GM12878 (cell line): Measurements from ENCODE around the gene PKM. TPM values are rescaled to one million over a fixed set of nuclear protein-coding genes. Genes with fewer than 3 reads are reported as not detected.

Source experiments
- ATAC-seq: fragments of 200-7000 bp; cut with Tn5 transposase; 3 replicates; pipeline ENCODE4 v1.9.1; 2020; ENCODE audit warnings: mild to moderate bottlenecking, moderate library complexity
- BruUV-seq: library from RNA; stranded (reverse); fragments of 400-500 nt; replicated peaks from 2 replicates; lab custom pipeline; 2021; lab: Mats Ljungman, UMichigan
- CTCF ChIA-PET: fragments of 300-600 bp; sonication (Branson Sonifier 250); formaldehyde crosslinking; extraction: SDS; loops from one replicate; lab custom pipeline; 2021; ENCODE audit warnings: inconsistent platforms; lab: Yijun Ruan, JAX
- POLR2A ChIA-PET: fragments of 350-600 bp; formaldehyde crosslinking; extraction: SDS; loops from one replicate; lab custom pipeline; 2021; ENCODE audit warnings: inconsistent platforms; lab: Charles Lee
- RAD21 ChIA-PET: fragments of 300-600 bp; sonication (Branson Sonifier 250); formaldehyde crosslinking; loops from one replicate; lab custom pipeline; 2023; ENCODE audit warnings: antibody characterized with exemption; ENCODE audit not compliant: unreplicated experiment; lab: Charles Lee
- SMC1A ChIA-PET: fragments of 300-600 bp; sonication (Branson Sonifier 250); formaldehyde crosslinking; loops from one replicate; lab custom pipeline; 2023; ENCODE audit not compliant: unreplicated experiment, uncharacterized antibody; lab: Charles Lee
- DNase-seq: peaks from one replicate; pipeline ENCODE4 v3.0.0-alpha.2; 2011; ENCODE audit warnings: low read depth, low spot score
- FAIRE-seq: peaks from 3 replicates; lab custom pipeline; 2011; peaks lifted over from hg19 to GRCh38; lab: Jason Lieb, UNC
- H2AFZ ChIP-seq: 2 replicates; pipeline ENCODE4 v1.6.0; 2011; ENCODE audit warnings: low read depth, low read length, control low read depth; ENCODE audit not compliant: control insufficient read depth
- H3K27ac ChIP-seq: 2 replicates; pipeline ENCODE4 v1.5.1; 2011; ENCODE audit warnings: control low read depth; ENCODE audit not compliant: control insufficient read depth, insufficient read depth
- H3K27me3 ChIP-seq, 2 experiments: replicated peaks in 1 of 2; 2 replicates each; pipeline versions ENCODE4 v1.6.0 to v1.6.1; 2011; ENCODE audit warnings: low read length in 1 of 2; ENCODE audit not compliant: control insufficient read depth in 2 of 2, insufficient read depth in 2 of 2
- H3K36me3 ChIP-seq, 2 experiments: 2 replicates each; pipeline ENCODE4 v1.5.1; 2011; ENCODE audit warnings: low read length in 1 of 2; ENCODE audit not compliant: control insufficient read depth in 2 of 2, insufficient read depth in 2 of 2
- H3K4me1 ChIP-seq: 2 replicates; pipeline ENCODE4 v1.6.1; 2011; ENCODE audit warnings: mild to moderate bottlenecking, low read length, moderate library complexity, mixed read lengths; ENCODE audit not compliant: control insufficient read depth, insufficient read depth
- H3K4me2 ChIP-seq: 2 replicates; pipeline ENCODE4 v1.6.0; 2011; ENCODE audit warnings: control low read depth; ENCODE audit not compliant: control insufficient read depth, insufficient read depth
- H3K4me3 ChIP-seq: fragments of 200-600 bp; sonication (generic); 2 replicates; pipeline ENCODE4 v1.5.1; 2016
- H3K79me2 ChIP-seq: 2 replicates; pipeline ENCODE4 v1.6.0; 2011; ENCODE audit warnings: low read length; ENCODE audit not compliant: control insufficient read depth, insufficient read depth
- H3K9ac ChIP-seq: 2 replicates; pipeline ENCODE4 v1.8.0; 2011; ENCODE audit warnings: low read length, control low read depth, mixed read lengths; ENCODE audit not compliant: control insufficient read depth, insufficient read depth
- H3K9me3 ChIP-seq: replicated peaks from 3 replicates; pipeline ENCODE4 v1.5.1; 2011; ENCODE audit warnings: mild to moderate bottlenecking, low read length; ENCODE audit not compliant: control insufficient read depth, insufficient read depth
- H4K20me1 ChIP-seq: 2 replicates; pipeline ENCODE4 v1.6.0; 2011; ENCODE audit not compliant: control insufficient read depth, insufficient read depth
- BCLAF1 ChIP-seq: fragments of 450-650 bp; IDR thresholded peaks from 2 replicates; pipeline ENCODE4 v1.6.1; 2017; ENCODE audit warnings: antibody characterized with exemption, mild to moderate bottlenecking, moderate library complexity
- POLR2AphosphoS2 ChIP-seq: IDR thresholded peaks from 2 replicates; pipeline ENCODE4 v1.6.1; 2011; ENCODE audit warnings: low read depth, mild to moderate bottlenecking, low read length, improper control_type of control experiment, moderate library complexity
- WGBS: methylation state at CpG from one replicate; pipeline ENCODE4 v1.1.6; 2016; ENCODE audit warnings: low lambda C conversion rate; ENCODE audit not compliant: insufficient replicate concordance, insufficient coverage; ENCODE audit errors: missing lambda C conversion rate; 5-methylcytosine and 5-hydroxymethylcytosine counted together
- in situ Hi-C: fragments of 300-500 bp; cut with MboI; formaldehyde crosslinking; loops from 9 replicates; pipeline ENCODE4 v1.14.3; 2018; ENCODE audit warnings: mixed read lengths
- intact Hi-C: fragments of 100-400 bp; cut with micrococcal nuclease; formaldehyde crosslinking; loops from one replicate; pipeline ENCODE4 v1.14.2; 2022; ENCODE audit not compliant: unreplicated experiment
- polyA plus RNA-seq, 11 experiments: library from polyadenylated mRNA; depleted of rRNA in 4 of 11; unstranded in 6 of 11; stranded (reverse) in 5 of 11; fragments of >200 nt; fragmentation: Nextera tagmentation in 4 of 11; fragmentation: Illumina TruSeq in 1 of 11; extraction: Ambion mirVana in 4 of 11; extraction: Trizol in 1 of 11; gene quantifications; 1 replicate in 1 of 11; 2 replicates in 10 of 11; pipeline versions ENCODE4 v1.2.1 to v1.2.3, GENCODE V29; 2011 to 2016; ENCODE audit warnings: inconsistent platforms in 2 of 11, missing spikeins in 2 of 11, low read depth in 1 of 11
- total RNA-seq, 4 experiments: library from RNA; depleted of rRNA in 3 of 4; stranded (reverse); fragments of >200 nt in 3 of 4; fragmentation: Illumina TruSeq in 1 of 4; extraction: Trizol in 1 of 4; gene quantifications; 2 replicates each; pipeline versions ENCODE4 v1.2.1 to v1.2.3, GENCODE V29; 2013 to 2021

The PKM gene
- total and polyA plus RNA-seq, 10 of the 15 experiments (the other 5 are each of a cell fraction or from before 2014, with no cell fraction given), result 491 to 2,011 (median 1,433) TPM

GRCh38 chr15:72205896-72206676, 24.9 kb downstream of the PKM start:
- FAIRE-seq (no peak), ATAC-seq (no peak), DNase-seq (no peak)
- Histone ChIP-seq H3K79me2 (no peaks in the 10 kb centered on the region; the same call in 1 of the 2 replicates), H3K9ac (no peak overlapping the region), H3K27ac (no peak overlapping the region), H3K36me3 (peaks cover 72 to 83% of the 10 kb centered on the region in 2 experiments), H3K4me1 (no peaks in the 10 kb centered on the region), H4K20me1 (peaks cover 30% of the 10 kb centered on the region), H3K4me2 (no peak overlapping the region), H3K4me3 (no peak overlapping the region), H2AFZ (no peak overlapping the region), H3K9me3 (no peaks in the 10 kb centered on the region), H3K27me3 (no peaks in the 10 kb centered on the region)
- in situ Hi-C loops, result no loop called here
- no peak for TF ChIP-seq BCLAF1
- TF ChIP-seq POLR2AphosphoS2, result peak; percentile 69; the same call in 1 of the 2 replicates
- RAD21 ChIA-PET, result interaction anchor here (0.8 kb wide), 1 partner anchor 89 kb away, joined by 4 read pairs; no protein-coding TSS in a partner anchor
- POLR2A ChIA-PET, result no interaction called here
- 90% methylated on average over 10 of the region's 10 CpGs for WGBS
- CTCF ChIA-PET, result no interaction called here
- SMC1A ChIA-PET, result interaction anchor here (0.6 kb wide), 1 partner anchor 67 kb away, joined by 3 read pairs; no protein-coding TSS in a partner anchor
- BruUV-seq, result TSS peak; percentile 14
- intact Hi-C loops, result no loop called here
